Psoas muscle (tissue), 8 donors: Measurements from ENCODE around the gene COL20A1. TPM values are rescaled to one million over a fixed set of nuclear protein-coding genes. Genes with fewer than 3 reads are reported as not detected.

Source experiments
- ATAC-seq, 4 donors: fragments of 200-7000 bp; cut with Tn5 transposase; one replicate each; pipeline ENCODE4 v1.9.1; 2020; ENCODE audit warnings: moderate library complexity in 3 of 4, mild to moderate bottlenecking in 2 of 4
- DNase-seq, 2 donors: peaks; one replicate each; pipeline ENCODE4 v3.0.0-alpha.2; 2020
- H3K27ac ChIP-seq: fragments of 200-600 bp; one replicate; pipeline ENCODE4 v1.8.0; 2022
- H3K27me3 ChIP-seq, 3 donors: fragments of 200-600 bp in 1 of 3; one replicate each; pipeline versions ENCODE4 v1.6.1 to v1.8.0; 2013 to 2022; ENCODE audit warnings: low read length in 2 of 3, mild to moderate bottlenecking in 2 of 3, moderate library complexity in 1 of 3; ENCODE audit not compliant: insufficient read depth in 3 of 3
- H3K36me3 ChIP-seq, 2 donors: fragments of 200-600 bp in 1 of 2; one replicate each; pipeline versions ENCODE4 v1.6.1 to v1.8.0; 2013 to 2022; ENCODE audit warnings: low read depth in 1 of 2, mild to moderate bottlenecking in 1 of 2, moderate library complexity in 1 of 2; ENCODE audit not compliant: insufficient read depth in 1 of 2
- H3K4me1 ChIP-seq: fragments of 200-600 bp; one replicate; pipeline ENCODE4 v1.8.0; 2022
- H3K4me3 ChIP-seq: fragments of 200-600 bp; one replicate; pipeline ENCODE4 v1.8.0; 2022; ENCODE audit warnings: mild to moderate bottlenecking
- H3K9me3 ChIP-seq: fragments of 200-600 bp; one replicate; pipeline ENCODE4 v1.8.0; 2022
- CTCF ChIP-seq: fragments of 200-600 bp; IDR thresholded peaks from one replicate; pipeline ENCODE4 v1.8.0; 2022; ENCODE audit warnings: antibody characterized with exemption
- WGBS, 3 donors: extraction: QIAGEN DNeasy Blood & Tissue Kit; methylation state at CpG; one replicate each; pipeline versions ENCODE4 v1.1.6 to v1.1.7; 2013; 5-methylcytosine and 5-hydroxymethylcytosine counted together
- intact Hi-C, 2 donors: fragments of 100-400 bp; cut with DNase I; formaldehyde crosslinking; loops; one replicate each; pipeline versions ENCODE4 v1.11.0 to v1.14.2; 2022
- polyA plus RNA-seq, 3 donors: library from polyadenylated mRNA; stranded (reverse); fragments of 200-250 nt; gene quantifications; one replicate each; pipeline ENCODE4 v1.2.3, GENCODE V29; 2013
- total RNA-seq, 4 donors: library from RNA; stranded (reverse); fragmentation: NEBNext Ultra II Directional in 2 of 4; extraction: Animal tissue kit (Norgen Biotek cat#: 25700) in 2 of 4; gene quantifications; one replicate each; pipeline versions ENCODE4 v1.2.1 to v1.2.4, GENCODE V29; 2021 to 2023
- donor health status: healthy with polysubstance abuse.
- donor health status: DM: no; HTN: no; CAD: no; lungs with moderate emphysema.
- donor health status: Bipolar disorder and iron deficiency.
- donor health status: healthy.
- donor health status: DM: yes; HTN: yes; CAD: no.
- donor health status: DM: no; HTN: no; CAD: no.
- donor health status: DM: no; HTN: no; CAD: no.
- donor health status: DM: yes; HTN: yes; CAD: no.

The COL20A1 gene
- total and polyA plus RNA-seq, 7 donors: 0.08 to 0.09 TPM; not detected in 5

- peaks cover 0 to 25% (median 2%) of the 10 kb centered on the region in 3 donors for H3K27me3 ChIP-seq
- peaks cover 20% of the 10 kb centered on the region for H3K4me1 ChIP-seq
- H3K9me3 ChIP-seq: no peaks in the 10 kb centered on the region
- H3K27ac ChIP-seq: peak within 1 kb of the TSS; percentile 60
- DNase-seq (peak; percentile 93 to 96), ATAC-seq (peak; percentile 96 to 100 (median 98))
- TF ChIP-seq CTCF: no peak
- intact Hi-C loops: loop anchor here in 1 of 2 donors (5.0 kb wide), 1 partner anchor 60 kb away; no protein-coding TSS in a partner anchor
- H3K4me3 ChIP-seq: peak within 1 kb of the TSS; percentile 86
- 1 to 4% (median 2%) methylated on average over 53 to 97 of the region's 97 CpGs for WGBS, 3 donors
- H3K36me3 ChIP-seq: peaks cover 6 to 19% of the 10 kb centered on the region in 2 donors
These were observed 20.6 kb upstream of the COL20A1 start, which contains the start of gene ARFGAP1 for GRCh38 chr20:63272105-63273058. Gene ARFGAP1, plus strand, starts transcription at chr20:63272813. Its CDS starts 2,768 bp downstream, at chr20:63275581.

GRCh38 chr20:63273059-63273579 lies 19.9 kb upstream of the COL20A1 start:
- TF ChIP-seq CTCF: no peak
- intact Hi-C loops: loop anchor here in 1 of 2 donors (5.0 kb wide), 1 partner anchor 61 kb away; no protein-coding TSS in a partner anchor
- peak overlapping the region; percentile 60 for H3K27ac ChIP-seq
- ATAC-seq (no peak), DNase-seq (no peak)
- H3K9me3 ChIP-seq: no peaks in the 10 kb centered on the region
- H3K4me3 ChIP-seq: peak overlapping the region; percentile 86
- peaks cover 6 to 26% of the 10 kb centered on the region in 2 donors for H3K36me3 ChIP-seq
- peaks cover 20% of the 10 kb centered on the region for H3K4me1 ChIP-seq
- 0 to 1% (median 0%) methylated on average over 18 to 37 of the region's 37 CpGs for WGBS, 3 donors
- peaks cover 0 to 18% (median 2%) of the 10 kb centered on the region in 3 donors for H3K27me3 ChIP-seq

GRCh38 chr20:63273635-63274380 lies 19.2 kb upstream of the COL20A1 start:
- TF ChIP-seq CTCF: no peak
- intact Hi-C loops: loop anchor here in 1 of 2 donors (5.0 kb wide), 1 partner anchor 62 kb away; no protein-coding TSS in a partner anchor
- ATAC-seq (no peak), DNase-seq (no peak)
- peaks cover 10 to 33% of the 10 kb centered on the region in 2 donors for H3K36me3 ChIP-seq
- H3K27me3 ChIP-seq: peaks cover 0 to 12% (median 0%) of the 10 kb centered on the region in 3 donors
- no peaks in the 10 kb centered on the region for H3K9me3 ChIP-seq
- 26 to 38% (median 28%) methylated on average over 20 of the region's 20 CpGs for WGBS, 3 donors
- H3K4me1 ChIP-seq: peaks cover 20% of the 10 kb centered on the region
- peak overlapping the region; percentile 86 for H3K4me3 ChIP-seq
- H3K27ac ChIP-seq: no peak overlapping the region

- Histone ChIP-seq H3K36me3 (peaks cover 10 to 41% of the 10 kb centered on the region in 2 donors), H3K4me1 (peaks cover 20% of the 10 kb centered on the region), H3K27me3 (peaks cover 0 to 4% (median 0%) of the 10 kb centered on the region in 3 donors), H3K4me3 (peak overlapping the region; percentile 86), H3K27ac (no peak overlapping the region), H3K9me3 (no peaks in the 10 kb centered on the region)
- intact Hi-C loops: loop anchor here in 1 of 2 donors (5.0 kb wide), 1 partner anchor 62 kb away; no protein-coding TSS in a partner anchor
- DNase-seq (no peak), ATAC-seq (no peak)
- WGBS, 3 donors: 62 to 76% (median 65%) methylated on average over 17 of the region's 17 CpGs
- no peak for TF ChIP-seq CTCF
These were observed 18.4 kb upstream of the COL20A1 start for GRCh38 chr20:63274381-63275228.
